GM23338 (cell line): ENCODE data around the gene SP6. TPM values are rescaled to one million over a fixed set of nuclear protein-coding genes. Genes with fewer than 3 reads are reported as not detected.

Experiments
- ATAC-seq: fragments of 200-7000 bp; cut with Tn5 transposase; 3 replicates; pipeline ENCODE4 v1.9.1; 2020
- DNase-seq: peaks from one replicate; pipeline ENCODE4 v3.0.0-alpha.2; 2015; ENCODE audit warnings: low spot score
- H2AFZ ChIP-seq: fragments of 200-600 bp; sonication (generic); 2 replicates; pipeline ENCODE4 v1.8.0; 2016; ENCODE audit warnings: antibody characterized with exemption, mild to moderate bottlenecking, moderate library complexity
- H3F3A ChIP-seq: fragments of 200-600 bp; sonication (generic); replicated peaks from 2 replicates; pipeline ENCODE4 v1.8.0; 2017; ENCODE audit warnings: antibody characterized with exemption, mixed run types, low read depth
- H3K27ac ChIP-seq: fragments of 200-600 bp; sonication (generic); 2 replicates; pipeline ENCODE4 v1.6.1; 2016; ENCODE audit warnings: low read depth
- H3K27me3 ChIP-seq: fragments of 200-600 bp; sonication (generic); 2 replicates; pipeline ENCODE4 v1.8.0; 2016; ENCODE audit warnings: mild to moderate bottlenecking, mixed run types, moderate library complexity; ENCODE audit not compliant: insufficient read depth
- H3K36me3 ChIP-seq: fragments of 200-600 bp; sonication (generic); 2 replicates; pipeline ENCODE4 v1.8.0; 2016; ENCODE audit warnings: mild to moderate bottlenecking; ENCODE audit not compliant: insufficient read depth
- H3K4me1 ChIP-seq: fragments of 200-600 bp; sonication (generic); 2 replicates; pipeline ENCODE4 v1.8.0; 2016; ENCODE audit warnings: mild to moderate bottlenecking, moderate library complexity; ENCODE audit not compliant: insufficient read depth
- H3K4me2 ChIP-seq: fragments of 200-600 bp; sonication (generic); 2 replicates; pipeline ENCODE4 v1.7.1; 2017; ENCODE audit warnings: mixed run types
- H3K4me3 ChIP-seq: fragments of 200-600 bp; sonication (generic); 2 replicates; pipeline ENCODE4 v1.6.1; 2016; ENCODE audit warnings: mixed run types
- H3K79me2 ChIP-seq: fragments of 200-600 bp; sonication (generic); replicated peaks from 2 replicates; pipeline ENCODE4 v1.8.0; 2017; ENCODE audit warnings: mild to moderate bottlenecking; ENCODE audit not compliant: insufficient read depth
- H3K9me2 ChIP-seq: fragments of 200-600 bp; sonication (generic); 2 replicates; pipeline ENCODE4 v1.8.0; 2017; ENCODE audit not compliant: insufficient read depth
- H4K20me1 ChIP-seq: fragments of 200-600 bp; sonication (generic); replicated peaks from 2 replicates; pipeline ENCODE4 v1.8.0; 2017; ENCODE audit warnings: mild to moderate bottlenecking; ENCODE audit not compliant: insufficient read depth
- H3K27ac Mint-ChIP-seq: 2 replicates; pipeline ENCODE4 v1.8.0; 2020; ENCODE audit warnings: inconsistent platforms, mild to moderate bottlenecking, moderate library complexity, mixed read lengths
- H3K27me3 Mint-ChIP-seq: 3 replicates; pipeline ENCODE4 v1.8.0; 2022; ENCODE audit warnings: low read depth, mild to moderate bottlenecking, moderate library complexity, mixed read lengths, inconsistent platforms; ENCODE audit not compliant: insufficient read depth, poor library complexity
- H3K36me3 Mint-ChIP-seq: 3 replicates; pipeline ENCODE4 v1.8.0; 2021; ENCODE audit warnings: low read depth, mild to moderate bottlenecking, inconsistent platforms, moderate library complexity, mixed read lengths
- H3K4me1 Mint-ChIP-seq: 3 replicates; pipeline ENCODE4 v1.8.0; 2020; ENCODE audit warnings: mild to moderate bottlenecking, inconsistent platforms, mixed read lengths
- H3K4me3 Mint-ChIP-seq: 3 replicates; pipeline ENCODE4 v1.8.0; 2021; ENCODE audit warnings: moderate library complexity, mild to moderate bottlenecking, inconsistent platforms, mixed read lengths
- H3K9me3 Mint-ChIP-seq: 3 replicates; pipeline ENCODE4 v1.8.0; 2020; ENCODE audit warnings: moderate library complexity, mild to moderate bottlenecking, inconsistent platforms, mixed read lengths
- CREB1 ChIP-seq: fragments of 250-450 bp; sonication (Bioruptor Pico); IDR thresholded peaks from 2 replicates; pipeline ENCODE4 v1.5.0; 2020; ENCODE audit warnings: low read depth, mild to moderate bottlenecking, moderate library complexity
- EZH2phosphoT487 ChIP-seq: fragments of 200-600 bp; sonication (generic); IDR thresholded peaks from one replicate; pipeline ENCODE4 v1.8.1; 2018; ENCODE audit warnings: antibody characterized with exemption; ENCODE audit not compliant: unreplicated experiment
- JUNB ChIP-seq: IDR thresholded peaks from one replicate; pipeline ENCODE4 v1.6.1; 2016; ENCODE audit warnings: antibody characterized with exemption; ENCODE audit not compliant: unreplicated experiment
- NANOG ChIP-seq: IDR thresholded peaks from 2 replicates; pipeline ENCODE4 v1.6.1; 2016; ENCODE audit warnings: antibody characterized with exemption, borderline replicate concordance
- ZNF114 ChIP-seq: fragments of 250-450 bp; sonication (Bioruptor Pico); IDR thresholded peaks from 2 replicates; pipeline ENCODE4 v1.5.0; 2020; ENCODE audit warnings: mild to moderate bottlenecking, moderate library complexity
- ZNF331 ChIP-seq: fragments of 250-450 bp; sonication (Bioruptor Pico); IDR thresholded peaks from 2 replicates; pipeline ENCODE4 v1.5.0; 2020; ENCODE audit warnings: low read depth, mild to moderate bottlenecking, moderate library complexity
- polyA plus RNA-seq: library from polyadenylated mRNA; unstranded; fragments of >200 nt; fragmentation: Nextera tagmentation; extraction: Ambion mirVana; gene quantifications from 2 replicates; pipeline ENCODE4 v1.2.1, GENCODE V29; 2016
- total RNA-seq: library from RNA; depleted of rRNA; stranded (reverse); fragments of >200 nt; shearing (Covaris generic); gene quantifications from 2 replicates; pipeline ENCODE4 v1.2.3, GENCODE V29; 2014
- TF ChIP-seq, protein P1 (sequence below): fragments of 250-450 bp; sonication (Bioruptor Pico); IDR thresholded peaks from 2 replicates; pipeline ENCODE4 v1.5.0; 2020; ENCODE audit warnings: mild to moderate bottlenecking, moderate library complexity
- TF ChIP-seq, protein P2 (sequence below), 2 experiments: fragments of 200-600 bp in 1 of 2; sonication (generic) in 1 of 2; conservative IDR thresholded peaks; 2 replicates each; pipeline versions ENCODE4 v1.5.1 to v1.6.1; 2016 to 2017; ENCODE audit warnings: antibody characterized with exemption in 2 of 2, low read depth in 2 of 2, mild to moderate bottlenecking in 2 of 2, moderate library complexity in 1 of 2
- TF ChIP-seq, protein P3 (sequence below): IDR thresholded peaks from 2 replicates; pipeline ENCODE4 v1.6.1; 2016; ENCODE audit warnings: antibody characterized with exemption
- TF ChIP-seq, protein P4 (sequence below): IDR thresholded peaks from one replicate; pipeline ENCODE4 v1.6.1; 2018; ENCODE audit warnings: antibody characterized with exemption; ENCODE audit not compliant: unreplicated experiment

The SP6 gene
- total and polyA plus RNA-seq, 2 experiments from 2014 or later, result 0.13 to 1.0 TPM

DNA sequence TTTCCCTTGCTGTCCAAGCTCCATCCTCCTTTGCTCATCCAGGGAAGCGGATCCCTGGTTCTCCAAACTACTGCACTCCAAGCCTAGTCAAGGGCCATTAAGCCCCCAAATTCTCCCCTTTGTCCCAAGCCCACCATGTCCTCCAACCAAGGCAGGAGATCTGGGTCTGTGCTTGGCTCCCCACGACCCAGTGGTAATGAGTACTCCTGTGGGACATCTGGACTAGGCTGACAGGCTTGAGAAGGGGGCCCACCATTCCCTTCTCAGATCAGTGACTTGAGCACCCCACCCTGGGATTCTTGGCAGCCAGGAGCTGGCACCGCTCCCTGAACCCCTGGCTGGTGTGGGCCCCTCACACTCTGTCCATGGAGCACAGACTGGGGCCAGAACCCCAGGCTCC lies 46.5 kb downstream of the SP6 start:
- TF ChIP-seq JUNB (no peak), EZH2phosphoT487 (no peak), ZNF331 (CRISPR knock-in tag) (no peak), CREB1 (CRISPR knock-in tag) (no peak), ZNF114 (no peak), NANOG (no peak)
- TF ChIP-seq, protein P1, sequence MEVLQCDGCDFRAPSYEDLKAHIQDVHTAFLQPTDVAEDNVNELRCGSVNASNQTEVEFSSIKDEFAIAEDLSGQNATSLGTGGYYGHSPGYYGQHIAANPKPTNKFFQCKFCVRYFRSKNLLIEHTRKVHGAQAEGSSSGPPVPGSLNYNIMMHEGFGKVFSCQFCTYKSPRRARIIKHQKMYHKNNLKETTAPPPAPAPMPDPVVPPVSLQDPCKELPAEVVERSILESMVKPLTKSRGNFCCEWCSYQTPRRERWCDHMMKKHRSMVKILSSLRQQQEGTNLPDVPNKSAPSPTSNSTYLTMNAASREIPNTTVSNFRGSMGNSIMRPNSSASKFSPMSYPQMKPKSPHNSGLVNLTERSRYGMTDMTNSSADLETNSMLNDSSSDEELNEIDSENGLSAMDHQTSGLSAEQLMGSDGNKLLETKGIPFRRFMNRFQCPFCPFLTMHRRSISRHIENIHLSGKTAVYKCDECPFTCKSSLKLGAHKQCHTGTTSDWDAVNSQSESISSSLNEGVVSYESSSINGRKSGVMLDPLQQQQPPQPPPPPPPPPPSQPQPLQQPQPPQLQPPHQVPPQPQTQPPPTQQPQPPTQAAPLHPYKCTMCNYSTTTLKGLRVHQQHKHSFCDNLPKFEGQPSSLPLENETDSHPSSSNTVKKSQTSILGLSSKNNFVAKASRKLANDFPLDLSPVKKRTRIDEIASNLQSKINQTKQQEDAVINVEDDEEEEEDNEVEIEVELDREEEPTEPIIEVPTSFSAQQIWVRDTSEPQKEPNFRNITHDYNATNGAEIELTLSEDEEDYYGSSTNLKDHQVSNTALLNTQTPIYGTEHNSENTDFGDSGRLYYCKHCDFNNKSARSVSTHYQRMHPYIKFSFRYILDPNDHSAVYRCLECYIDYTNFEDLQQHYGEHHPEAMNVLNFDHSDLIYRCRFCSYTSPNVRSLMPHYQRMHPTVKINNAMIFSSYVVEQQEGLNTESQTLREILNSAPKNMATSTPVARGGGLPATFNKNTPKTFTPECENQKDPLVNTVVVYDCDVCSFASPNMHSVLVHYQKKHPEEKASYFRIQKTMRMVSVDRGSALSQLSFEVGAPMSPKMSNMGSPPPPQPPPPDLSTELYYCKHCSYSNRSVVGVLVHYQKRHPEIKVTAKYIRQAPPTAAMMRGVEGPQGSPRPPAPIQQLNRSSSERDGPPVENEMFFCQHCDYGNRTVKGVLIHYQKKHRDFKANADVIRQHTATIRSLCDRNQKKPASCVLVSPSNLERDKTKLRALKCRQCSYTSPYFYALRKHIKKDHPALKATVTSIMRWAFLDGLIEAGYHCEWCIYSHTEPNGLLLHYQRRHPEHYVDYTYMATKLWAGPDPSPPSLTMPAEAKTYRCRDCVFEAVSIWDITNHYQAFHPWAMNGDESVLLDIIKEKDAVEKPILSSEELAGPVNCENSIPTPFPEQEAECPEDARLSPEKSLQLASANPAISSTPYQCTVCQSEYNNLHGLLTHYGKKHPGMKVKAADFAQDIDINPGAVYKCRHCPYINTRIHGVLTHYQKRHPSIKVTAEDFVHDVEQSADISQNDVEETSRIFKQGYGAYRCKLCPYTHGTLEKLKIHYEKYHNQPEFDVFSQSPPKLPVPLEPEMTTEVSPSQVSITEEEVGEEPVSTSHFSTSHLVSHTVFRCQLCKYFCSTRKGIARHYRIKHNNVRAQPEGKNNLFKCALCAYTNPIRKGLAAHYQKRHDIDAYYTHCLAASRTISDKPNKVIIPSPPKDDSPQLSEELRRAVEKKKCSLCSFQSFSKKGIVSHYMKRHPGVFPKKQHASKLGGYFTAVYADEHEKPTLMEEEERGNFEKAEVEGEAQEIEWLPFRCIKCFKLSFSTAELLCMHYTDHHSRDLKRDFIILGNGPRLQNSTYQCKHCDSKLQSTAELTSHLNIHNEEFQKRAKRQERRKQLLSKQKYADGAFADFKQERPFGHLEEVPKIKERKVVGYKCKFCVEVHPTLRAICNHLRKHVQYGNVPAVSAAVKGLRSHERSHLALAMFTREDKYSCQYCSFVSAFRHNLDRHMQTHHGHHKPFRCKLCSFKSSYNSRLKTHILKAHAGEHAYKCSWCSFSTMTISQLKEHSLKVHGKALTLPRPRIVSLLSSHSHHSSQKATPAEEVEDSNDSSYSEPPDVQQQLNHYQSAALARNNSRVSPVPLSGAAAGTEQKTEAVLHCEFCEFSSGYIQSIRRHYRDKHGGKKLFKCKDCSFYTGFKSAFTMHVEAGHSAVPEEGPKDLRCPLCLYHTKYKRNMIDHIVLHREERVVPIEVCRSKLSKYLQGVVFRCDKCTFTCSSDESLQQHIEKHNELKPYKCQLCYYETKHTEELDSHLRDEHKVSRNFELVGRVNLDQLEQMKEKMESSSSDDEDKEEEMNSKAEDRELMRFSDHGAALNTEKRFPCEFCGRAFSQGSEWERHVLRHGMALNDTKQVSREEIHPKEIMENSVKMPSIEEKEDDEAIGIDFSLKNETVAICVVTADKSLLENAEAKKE (CRISPR knock-in tag), result no peak
- TF ChIP-seq, protein P2, sequence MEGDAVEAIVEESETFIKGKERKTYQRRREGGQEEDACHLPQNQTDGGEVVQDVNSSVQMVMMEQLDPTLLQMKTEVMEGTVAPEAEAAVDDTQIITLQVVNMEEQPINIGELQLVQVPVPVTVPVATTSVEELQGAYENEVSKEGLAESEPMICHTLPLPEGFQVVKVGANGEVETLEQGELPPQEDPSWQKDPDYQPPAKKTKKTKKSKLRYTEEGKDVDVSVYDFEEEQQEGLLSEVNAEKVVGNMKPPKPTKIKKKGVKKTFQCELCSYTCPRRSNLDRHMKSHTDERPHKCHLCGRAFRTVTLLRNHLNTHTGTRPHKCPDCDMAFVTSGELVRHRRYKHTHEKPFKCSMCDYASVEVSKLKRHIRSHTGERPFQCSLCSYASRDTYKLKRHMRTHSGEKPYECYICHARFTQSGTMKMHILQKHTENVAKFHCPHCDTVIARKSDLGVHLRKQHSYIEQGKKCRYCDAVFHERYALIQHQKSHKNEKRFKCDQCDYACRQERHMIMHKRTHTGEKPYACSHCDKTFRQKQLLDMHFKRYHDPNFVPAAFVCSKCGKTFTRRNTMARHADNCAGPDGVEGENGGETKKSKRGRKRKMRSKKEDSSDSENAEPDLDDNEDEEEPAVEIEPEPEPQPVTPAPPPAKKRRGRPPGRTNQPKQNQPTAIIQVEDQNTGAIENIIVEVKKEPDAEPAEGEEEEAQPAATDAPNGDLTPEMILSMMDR (conservative IDR thresholded peaks at IDR 0.05; ENCODE audit: low read depth in 2 of 2), result no peak
- TF ChIP-seq, protein P3, sequence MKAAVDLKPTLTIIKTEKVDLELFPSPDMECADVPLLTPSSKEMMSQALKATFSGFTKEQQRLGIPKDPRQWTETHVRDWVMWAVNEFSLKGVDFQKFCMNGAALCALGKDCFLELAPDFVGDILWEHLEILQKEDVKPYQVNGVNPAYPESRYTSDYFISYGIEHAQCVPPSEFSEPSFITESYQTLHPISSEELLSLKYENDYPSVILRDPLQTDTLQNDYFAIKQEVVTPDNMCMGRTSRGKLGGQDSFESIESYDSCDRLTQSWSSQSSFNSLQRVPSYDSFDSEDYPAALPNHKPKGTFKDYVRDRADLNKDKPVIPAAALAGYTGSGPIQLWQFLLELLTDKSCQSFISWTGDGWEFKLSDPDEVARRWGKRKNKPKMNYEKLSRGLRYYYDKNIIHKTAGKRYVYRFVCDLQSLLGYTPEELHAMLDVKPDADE, result no peak
- TF ChIP-seq, protein P4, sequence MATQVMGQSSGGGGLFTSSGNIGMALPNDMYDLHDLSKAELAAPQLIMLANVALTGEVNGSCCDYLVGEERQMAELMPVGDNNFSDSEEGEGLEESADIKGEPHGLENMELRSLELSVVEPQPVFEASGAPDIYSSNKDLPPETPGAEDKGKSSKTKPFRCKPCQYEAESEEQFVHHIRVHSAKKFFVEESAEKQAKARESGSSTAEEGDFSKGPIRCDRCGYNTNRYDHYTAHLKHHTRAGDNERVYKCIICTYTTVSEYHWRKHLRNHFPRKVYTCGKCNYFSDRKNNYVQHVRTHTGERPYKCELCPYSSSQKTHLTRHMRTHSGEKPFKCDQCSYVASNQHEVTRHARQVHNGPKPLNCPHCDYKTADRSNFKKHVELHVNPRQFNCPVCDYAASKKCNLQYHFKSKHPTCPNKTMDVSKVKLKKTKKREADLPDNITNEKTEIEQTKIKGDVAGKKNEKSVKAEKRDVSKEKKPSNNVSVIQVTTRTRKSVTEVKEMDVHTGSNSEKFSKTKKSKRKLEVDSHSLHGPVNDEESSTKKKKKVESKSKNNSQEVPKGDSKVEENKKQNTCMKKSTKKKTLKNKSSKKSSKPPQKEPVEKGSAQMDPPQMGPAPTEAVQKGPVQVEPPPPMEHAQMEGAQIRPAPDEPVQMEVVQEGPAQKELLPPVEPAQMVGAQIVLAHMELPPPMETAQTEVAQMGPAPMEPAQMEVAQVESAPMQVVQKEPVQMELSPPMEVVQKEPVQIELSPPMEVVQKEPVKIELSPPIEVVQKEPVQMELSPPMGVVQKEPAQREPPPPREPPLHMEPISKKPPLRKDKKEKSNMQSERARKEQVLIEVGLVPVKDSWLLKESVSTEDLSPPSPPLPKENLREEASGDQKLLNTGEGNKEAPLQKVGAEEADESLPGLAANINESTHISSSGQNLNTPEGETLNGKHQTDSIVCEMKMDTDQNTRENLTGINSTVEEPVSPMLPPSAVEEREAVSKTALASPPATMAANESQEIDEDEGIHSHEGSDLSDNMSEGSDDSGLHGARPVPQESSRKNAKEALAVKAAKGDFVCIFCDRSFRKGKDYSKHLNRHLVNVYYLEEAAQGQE, result no peak
- no peaks in the 10 kb centered on the region for H3K27me3 ChIP-seq
- H3K4me1 ChIP-seq, result no peaks in the 10 kb centered on the region
- H3K4me3 ChIP-seq, result no peak overlapping the region
- H3K9me2 ChIP-seq, result no peaks in the 10 kb centered on the region
- DNase-seq (no peak), ATAC-seq (no peak)
- H3K27ac Mint-ChIP-seq, result no peak overlapping the region
- H3K36me3 Mint-ChIP-seq, result no peaks in the 10 kb centered on the region
- no peaks in the 10 kb centered on the region for H3K4me1 Mint-ChIP-seq
- peaks cover 8% of the 10 kb centered on the region for H3K27me3 Mint-ChIP-seq
- no peaks in the 10 kb centered on the region for H3K9me3 Mint-ChIP-seq
- H3K27ac ChIP-seq, result no peak overlapping the region
- H3K36me3 ChIP-seq, result no peaks in the 10 kb centered on the region
- no peak overlapping the region for H2AFZ ChIP-seq
- no peak overlapping the region for H3K4me3 Mint-ChIP-seq
- H4K20me1 ChIP-seq, result no peaks in the 10 kb centered on the region; the same call in 1 of the 2 replicates
- no peaks in the 10 kb centered on the region for H3F3A ChIP-seq
- H3K4me2 ChIP-seq, result no peak overlapping the region
- no peaks in the 10 kb centered on the region for H3K79me2 ChIP-seq
